A549 (cell line): Measurements from ENCODE around the gene NCAPH2. TPM values are rescaled to one million over a fixed set of nuclear protein-coding genes. Genes with fewer than 3 reads are reported as not detected.

Source experiments
- ATAC-seq, 2 experiments: fragments of 200-7000 bp in 1 of 2; fragments of >200 bp in 1 of 2; cut with Nextera tagmentation in 1 of 2; cut with Tn5 transposase in 1 of 2; 3 replicates each; pipeline versions ENCODE4 v1.8.0 to v1.9.1; 2018 to 2020; ENCODE audit warnings: mild to moderate bottlenecking in 1 of 2, moderate library complexity in 1 of 2
- CTCF ChIA-PET: fragments of 300-600 bp; sonication (Branson Sonifier 250); formaldehyde crosslinking; extraction: SDS; loops from one replicate; lab custom pipeline; 2021; ENCODE audit warnings: antibody characterized with exemption, inconsistent platforms; lab: Yijun Ruan, JAX
- POLR2A ChIA-PET: fragments of 350-600 bp; formaldehyde crosslinking; extraction: SDS; loops from one replicate; lab custom pipeline; 2021; ENCODE audit warnings: antibody characterized with exemption, inconsistent platforms; lab: Yijun Ruan, JAX
- DNase-seq, 2 experiments: peaks; one replicate each; pipeline versions ENCODE4 v3.0.0 to v3.0.0-alpha.2; 2011 to 2016; ENCODE audit warnings: low read depth in 1 of 2, low spot score in 1 of 2
- FAIRE-seq: peaks from 2 replicates; lab custom pipeline; 2011; peaks lifted over from hg19 to GRCh38; lab: Jason Lieb, UNC
- H3K27ac ChIP-seq, 2 experiments: fragments of >200 bp; sonication (Bioruptor Twin); formaldehyde crosslinking; 3 replicates each; pipeline ENCODE4 v1.5.1; 2016 to 2017
- H3K4me1 ChIP-seq: fragments of >200 bp; sonication (Bioruptor Twin); formaldehyde crosslinking; 3 replicates; pipeline ENCODE4 v1.6.1; 2016
- H3K4me2 ChIP-seq: fragments of >200 bp; sonication (Bioruptor Twin); formaldehyde crosslinking; 3 replicates; pipeline ENCODE4 v1.6.1; 2016
- H3K4me3 ChIP-seq: fragments of >200 bp; sonication (Bioruptor Twin); formaldehyde crosslinking; 3 replicates; pipeline ENCODE4 v1.5.1; 2016
- H3K9me3 ChIP-seq: fragments of >200 bp; sonication (Bioruptor Twin); formaldehyde crosslinking; 3 replicates; pipeline ENCODE4 v1.6.1; 2016
- BHLHE40 ChIP-seq: IDR thresholded peaks from 2 replicates; pipeline ENCODE4 v1.6.1; 2012; ENCODE audit warnings: low read depth, low read length, inconsistent platforms
- EHF ChIP-seq: fragments of 250-450 bp; sonication (Bioruptor Pico); IDR thresholded peaks from 2 replicates; pipeline ENCODE4 v1.5.0; 2020; ENCODE audit warnings: mild to moderate bottlenecking
- FOSB ChIP-seq: fragments of 250-450 bp; sonication (Bioruptor Pico); IDR thresholded peaks from 2 replicates; pipeline ENCODE4 v1.5.0; 2020; ENCODE audit warnings: mild to moderate bottlenecking, moderate library complexity
- FOSL2 ChIP-seq, 2 experiments: fragments of 450-650 bp in 1 of 2; fragments of >200 bp in 1 of 2; sonication (Bioruptor Twin) in 1 of 2; formaldehyde crosslinking; IDR thresholded peaks; 2 replicates each; pipeline versions ENCODE4 v1.5.0 to v1.6.1; 2016 to 2020; ENCODE audit warnings: mild to moderate bottlenecking in 1 of 2, moderate library complexity in 1 of 2
- HEYL ChIP-seq: fragments of 250-450 bp; sonication (Bioruptor Pico); IDR thresholded peaks from 2 replicates; pipeline ENCODE4 v1.8.0; 2021; ENCODE audit warnings: mild to moderate bottlenecking, moderate library complexity
- HOXA7 ChIP-seq: fragments of 250-450 bp; sonication (Bioruptor Pico); IDR thresholded peaks from 2 replicates; pipeline ENCODE4 v1.5.0; 2020; ENCODE audit warnings: mild to moderate bottlenecking, moderate library complexity
- HOXB13 ChIP-seq: fragments of 250-450 bp; sonication (Bioruptor Pico); IDR thresholded peaks from 2 replicates; pipeline ENCODE4 v1.5.0; 2020; ENCODE audit warnings: low read depth, mild to moderate bottlenecking, moderate library complexity
- HOXB5 ChIP-seq: fragments of 250-450 bp; sonication (Bioruptor Pico); IDR thresholded peaks from 2 replicates; pipeline ENCODE4 v1.5.0; 2020; ENCODE audit warnings: mild to moderate bottlenecking, moderate library complexity
- JUN ChIP-seq, 2 experiments: fragments of >200 bp; sonication (Bioruptor Twin); formaldehyde crosslinking; IDR thresholded peaks; 2 replicates in 1 of 2; 3 replicates in 1 of 2; pipeline ENCODE4 v1.6.1; 2016 to 2017
- MAZ ChIP-seq: fragments of 150-350 bp; IDR thresholded peaks from 2 replicates; pipeline ENCODE4 v1.6.1; 2014; ENCODE audit warnings: antibody characterized with exemption, low read depth, low read length, borderline replicate concordance
- NFE2L2 ChIP-seq: fragments of 150-350 bp; conservative IDR thresholded peaks from 2 replicates; pipeline ENCODE4 v1.6.1; 2014; ENCODE audit warnings: low read length
- PHF8 ChIP-seq: fragments of 200-600 bp; sonication (generic); IDR thresholded peaks from 2 replicates; pipeline ENCODE4 v1.6.1; 2016; ENCODE audit warnings: low read depth, mild to moderate bottlenecking, antibody characterized with exemption, moderate library complexity, borderline replicate concordance
- POLR2A ChIP-seq: IDR thresholded peaks from 2 replicates; pipeline ENCODE4 v1.6.1; 2012; ENCODE audit warnings: mild to moderate bottlenecking, low read length
- RFX5 ChIP-seq: fragments of 450-650 bp; IDR thresholded peaks from 2 replicates; pipeline ENCODE4 v1.7.1; 2014; ENCODE audit warnings: antibody characterized with exemption, mild to moderate bottlenecking, moderate library complexity
- TP53 ChIP-seq: fragments of 250-450 bp; sonication (Bioruptor Pico); IDR thresholded peaks from 2 replicates; pipeline ENCODE4 v1.5.0; 2021; ENCODE audit warnings: mild to moderate bottlenecking, moderate library complexity
- ZC3H11A ChIP-seq: fragments of 450-650 bp; IDR thresholded peaks from 2 replicates; pipeline ENCODE4 v1.6.1; 2014; ENCODE audit warnings: antibody characterized with exemption, mild to moderate bottlenecking
- ZFP36 ChIP-seq: fragments of 450-650 bp; IDR thresholded peaks from 2 replicates; pipeline ENCODE4 v1.6.1; 2014; ENCODE audit warnings: borderline replicate concordance; ENCODE audit not compliant: partially characterized antibody
- ZNF302 ChIP-seq: fragments of 250-450 bp; sonication (Bioruptor Pico); IDR thresholded peaks from 2 replicates; pipeline ENCODE4 v1.9.0; 2021; ENCODE audit warnings: inconsistent platforms, mild to moderate bottlenecking, moderate library complexity
- ZSCAN20 ChIP-seq: fragments of 250-450 bp; sonication (Bioruptor Pico); IDR thresholded peaks from 2 replicates; pipeline ENCODE4 v1.8.0; 2022; ENCODE audit warnings: mild to moderate bottlenecking, moderate library complexity
- WGBS: methylation state at CpG from one replicate; pipeline ENCODE4 v1.1.6; 2017; ENCODE audit errors: missing lambda C conversion rate; 5-methylcytosine and 5-hydroxymethylcytosine counted together
- polyA plus RNA-seq, 4 experiments: library from polyadenylated mRNA; depleted of rRNA in 3 of 4; stranded (reverse); fragments of >200 nt; fragmentation: RNase III in 1 of 4; extraction: RNeasy Plus Mini Kit Qiagen cat#74134 plus additional on column Dnase treatment in 1 of 4; gene quantifications; 2 replicates in 3 of 4; 3 replicates in 1 of 4; pipeline ENCODE4 v1.2.3, GENCODE V29; 2011 to 2017
- TF ChIP-seq, protein P1 (sequence below): fragments of >200 bp; sonication (Bioruptor Twin); formaldehyde crosslinking; IDR thresholded peaks from 3 replicates; pipeline ENCODE4 v1.6.1; 2016
- TF ChIP-seq, protein P2 (sequence below): fragments of >200 bp; sonication (Bioruptor Twin); formaldehyde crosslinking; IDR thresholded peaks from 2 replicates; pipeline ENCODE4 v1.6.1; 2016
- TF ChIP-seq, protein P3 (sequence below): fragments of 200-600 bp; sonication (generic); IDR thresholded peaks from 2 replicates; pipeline ENCODE4 v1.6.1; 2016; ENCODE audit warnings: antibody characterized with exemption, mild to moderate bottlenecking, moderate library complexity

The NCAPH2 gene
- polyA plus RNA-seq, 2 of the 4 experiments (the other 2 are of a cell fraction): 14.3 to 27.7 TPM

DNA sequence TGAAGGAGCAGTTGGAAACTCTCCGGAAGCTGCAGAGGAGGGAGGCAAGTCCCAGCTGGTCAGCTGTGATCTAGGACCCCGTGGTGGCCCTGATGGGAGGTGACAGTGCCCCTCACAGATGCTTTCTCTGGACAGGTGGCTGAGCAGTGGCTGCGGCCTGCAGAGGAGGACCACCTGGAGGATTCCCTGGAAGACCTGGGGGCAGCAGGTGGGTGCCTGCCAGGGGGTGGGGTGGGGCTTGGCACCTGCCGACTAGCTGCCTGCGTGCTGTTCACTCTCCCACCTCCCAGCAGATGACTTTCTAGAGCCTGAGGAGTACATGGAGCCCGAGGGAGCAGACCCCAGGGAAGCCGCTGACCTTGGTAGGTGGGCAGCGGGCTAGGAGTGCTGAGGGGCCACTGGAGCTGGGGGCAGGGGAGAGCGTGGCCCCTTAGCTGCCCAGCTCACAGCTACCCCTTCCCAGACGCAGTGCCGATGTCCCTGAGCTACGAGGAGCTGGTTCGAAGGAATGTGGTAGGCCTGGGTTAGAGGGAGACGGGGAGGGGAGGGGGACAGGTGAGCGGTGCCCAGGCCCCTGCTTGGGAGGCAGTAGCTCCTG lies 14.3 kb downstream of the NCAPH2 start:
- TF ChIP-seq HOXB13 (CRISPR knock-in tag) (no peak), HEYL (CRISPR knock-in tag) (no peak), JUN (IDR thresholded peaks at IDR 0.05) (no peak), ZNF302 (no peak), ZFP36 (no peak), FOSB (CRISPR knock-in tag) (no peak), ZC3H11A (no peak), HOXB5 (no peak), NFE2L2 (no peak), ZSCAN20 (CRISPR knock-in tag) (no peak), MAZ (no peak), PHF8 (no peak), RFX5 (no peak), TP53 (CRISPR knock-in tag) (no peak), EHF (CRISPR knock-in tag) (no peak)
- TF ChIP-seq, protein P1, sequence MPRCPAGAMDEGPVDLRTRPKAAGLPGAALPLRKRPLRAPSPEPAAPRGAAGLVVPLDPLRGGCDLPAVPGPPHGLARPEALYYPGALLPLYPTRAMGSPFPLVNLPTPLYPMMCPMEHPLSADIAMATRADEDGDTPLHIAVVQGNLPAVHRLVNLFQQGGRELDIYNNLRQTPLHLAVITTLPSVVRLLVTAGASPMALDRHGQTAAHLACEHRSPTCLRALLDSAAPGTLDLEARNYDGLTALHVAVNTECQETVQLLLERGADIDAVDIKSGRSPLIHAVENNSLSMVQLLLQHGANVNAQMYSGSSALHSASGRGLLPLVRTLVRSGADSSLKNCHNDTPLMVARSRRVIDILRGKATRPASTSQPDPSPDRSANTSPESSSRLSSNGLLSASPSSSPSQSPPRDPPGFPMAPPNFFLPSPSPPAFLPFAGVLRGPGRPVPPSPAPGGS: no peak
- TF ChIP-seq, protein P2, sequence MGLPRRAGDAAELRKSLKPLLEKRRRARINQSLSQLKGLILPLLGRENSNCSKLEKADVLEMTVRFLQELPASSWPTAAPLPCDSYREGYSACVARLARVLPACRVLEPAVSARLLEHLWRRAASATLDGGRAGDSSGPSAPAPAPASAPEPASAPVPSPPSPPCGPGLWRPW: no peak
- WGBS: 80% methylated on average over 1 of the region's 15 CpGs
- Histone ChIP-seq H3K9me3 (no peaks in the 10 kb centered on the region), H3K27ac (no peak overlapping the region), H3K4me1 (peaks cover 11% of the 10 kb centered on the region), H3K4me2 (no peak overlapping the region), H3K4me3 (no peak overlapping the region)
- ChIA-PET POLR2A (interaction anchor here (0.6 to 0.9 kb wide), 2 partner anchors 14 to 66 kb away, joined by 4 to 6 read pairs; partner anchors contain the start of genes LMF2 and NCAPH2), CTCF (interaction anchor here (1.0 kb wide), 1 partner anchor 98 kb away, joined by 4 read pairs; no protein-coding TSS in a partner anchor)
- DNase-seq: no peak
- no peak for ATAC-seq
- FAIRE-seq: no peak

DNA sequence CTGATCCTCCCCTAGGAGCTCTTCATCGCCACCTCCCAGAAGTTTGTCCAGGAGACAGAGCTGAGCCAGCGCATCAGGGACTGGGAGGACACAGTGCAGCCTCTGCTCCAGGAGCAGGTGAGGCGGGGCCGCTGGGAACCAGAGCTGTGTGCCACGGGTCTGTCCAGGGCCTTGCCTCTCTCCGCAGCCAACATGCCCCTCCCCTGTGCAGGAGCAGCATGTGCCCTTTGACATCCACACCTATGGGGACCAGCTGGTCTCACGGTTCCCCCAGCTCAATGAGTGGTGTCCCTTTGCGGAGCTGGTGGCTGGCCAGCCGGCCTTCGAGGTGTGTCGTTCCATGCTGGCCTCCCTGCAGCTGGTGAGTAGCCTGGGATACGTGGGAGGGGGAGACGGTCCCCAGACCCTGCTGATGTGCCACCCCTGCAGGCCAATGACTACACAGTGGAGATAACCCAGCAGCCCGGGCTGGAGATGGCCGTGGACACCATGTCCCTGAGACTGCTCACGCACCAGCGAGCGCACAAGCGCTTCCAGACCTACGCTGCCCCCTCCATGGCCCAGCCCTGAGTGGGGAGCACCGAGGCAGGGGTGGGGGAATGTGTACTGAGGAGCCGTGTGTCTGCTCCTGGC lies 14.9 kb downstream of the NCAPH2 start:
- Histone ChIP-seq H3K9me3 (no peaks in the 10 kb centered on the region), H3K4me3 (no peak overlapping the region), H3K4me2 (no peak overlapping the region), H3K27ac (no peak overlapping the region), H3K4me1 (peaks cover 14% of the 10 kb centered on the region)
- ChIA-PET POLR2A (interaction anchor here (0.9 kb wide), 1 partner anchor 15 kb away, joined by 6 read pairs; the partner anchor contains the start of genes LMF2 and NCAPH2), CTCF (no interaction called here)
- FAIRE-seq: no peak
- no peak for ATAC-seq
- TF ChIP-seq HOXA7 (CRISPR knock-in tag) (no peak), PHF8 (no peak), POLR2A (no peak), ZNF302 (no peak), ZFP36 (no peak), FOSL2 (IDR thresholded peaks at IDR 0.05) (no peak), FOSL2 (CRISPR knock-in tag; IDR thresholded peaks at IDR 0.05) (no peak), BHLHE40 (no peak), RFX5 (no peak)
- TF ChIP-seq, protein P2: no peak
- TF ChIP-seq, protein P3, sequence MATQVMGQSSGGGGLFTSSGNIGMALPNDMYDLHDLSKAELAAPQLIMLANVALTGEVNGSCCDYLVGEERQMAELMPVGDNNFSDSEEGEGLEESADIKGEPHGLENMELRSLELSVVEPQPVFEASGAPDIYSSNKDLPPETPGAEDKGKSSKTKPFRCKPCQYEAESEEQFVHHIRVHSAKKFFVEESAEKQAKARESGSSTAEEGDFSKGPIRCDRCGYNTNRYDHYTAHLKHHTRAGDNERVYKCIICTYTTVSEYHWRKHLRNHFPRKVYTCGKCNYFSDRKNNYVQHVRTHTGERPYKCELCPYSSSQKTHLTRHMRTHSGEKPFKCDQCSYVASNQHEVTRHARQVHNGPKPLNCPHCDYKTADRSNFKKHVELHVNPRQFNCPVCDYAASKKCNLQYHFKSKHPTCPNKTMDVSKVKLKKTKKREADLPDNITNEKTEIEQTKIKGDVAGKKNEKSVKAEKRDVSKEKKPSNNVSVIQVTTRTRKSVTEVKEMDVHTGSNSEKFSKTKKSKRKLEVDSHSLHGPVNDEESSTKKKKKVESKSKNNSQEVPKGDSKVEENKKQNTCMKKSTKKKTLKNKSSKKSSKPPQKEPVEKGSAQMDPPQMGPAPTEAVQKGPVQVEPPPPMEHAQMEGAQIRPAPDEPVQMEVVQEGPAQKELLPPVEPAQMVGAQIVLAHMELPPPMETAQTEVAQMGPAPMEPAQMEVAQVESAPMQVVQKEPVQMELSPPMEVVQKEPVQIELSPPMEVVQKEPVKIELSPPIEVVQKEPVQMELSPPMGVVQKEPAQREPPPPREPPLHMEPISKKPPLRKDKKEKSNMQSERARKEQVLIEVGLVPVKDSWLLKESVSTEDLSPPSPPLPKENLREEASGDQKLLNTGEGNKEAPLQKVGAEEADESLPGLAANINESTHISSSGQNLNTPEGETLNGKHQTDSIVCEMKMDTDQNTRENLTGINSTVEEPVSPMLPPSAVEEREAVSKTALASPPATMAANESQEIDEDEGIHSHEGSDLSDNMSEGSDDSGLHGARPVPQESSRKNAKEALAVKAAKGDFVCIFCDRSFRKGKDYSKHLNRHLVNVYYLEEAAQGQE: no peak
- DNase-seq: no peak
- WGBS: 100% methylated on average over 2 of the region's 22 CpGs
